ENCODE data around the gene DNAL1. TPM values are rescaled to one million over a fixed set of nuclear protein-coding genes. Genes with fewer than 3 reads are reported as not detected.

The DNAL1 gene
- 4.9 and 6.3 TPM in 2 replicates for total RNA-seq

GRCh38 chr14:73644531-73645247 is at the start of gene DNAL1:
DNAL1 (plus strand) TSS chr14:73644986; CDS start chr14:73645040, 54 bp downstream.

GRCh38 chr14:73612339-73613045 is 32.3 kb upstream of the DNAL1 start, which contains the start of gene ACOT6:
ACOT6 (plus strand) TSS chr14:73612517; CDS start chr14:73612572, 55 bp downstream.

DNA sequence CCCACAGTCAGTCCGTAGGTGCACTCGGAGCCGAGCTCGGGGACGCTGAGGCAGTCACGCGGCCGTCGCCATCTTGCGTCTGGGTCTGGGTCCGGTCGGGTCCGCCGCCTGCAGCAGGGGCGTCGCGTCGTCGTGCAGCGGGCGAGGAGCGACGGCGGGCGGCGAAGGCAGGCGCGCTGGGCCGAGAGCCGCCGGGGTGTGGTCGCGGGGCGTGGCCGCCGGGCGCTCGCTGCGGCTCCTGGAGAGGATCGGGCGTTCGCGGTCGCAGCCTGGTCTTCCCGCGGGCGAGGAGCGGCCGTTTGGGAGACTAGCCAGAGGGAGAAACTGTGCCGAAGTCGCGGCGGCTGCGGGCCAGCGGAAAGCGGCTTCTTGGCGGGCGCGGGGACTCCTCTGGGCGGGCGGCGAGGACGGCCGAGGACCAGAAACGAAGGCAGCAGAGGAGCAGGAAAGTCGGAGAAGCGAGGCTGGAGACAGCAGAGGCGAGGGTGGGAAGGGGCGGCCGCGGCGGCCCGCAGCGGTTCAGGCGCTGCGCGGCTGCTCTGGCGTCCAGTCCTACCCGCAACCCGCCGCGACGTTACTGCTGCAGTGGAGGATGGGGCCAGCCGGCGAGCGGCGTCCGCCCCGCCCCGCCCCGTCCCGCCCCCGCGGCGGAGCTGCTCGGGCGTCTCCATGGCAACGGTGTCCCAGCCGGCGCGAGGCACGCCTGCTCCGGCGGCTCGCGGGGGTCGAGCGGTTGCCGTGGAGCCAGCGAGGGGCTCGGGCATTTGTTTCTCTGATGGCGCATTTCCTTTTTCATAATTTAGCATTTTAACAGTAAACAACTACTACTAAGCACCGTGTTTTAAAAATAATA is 69.2 kb downstream of the DNAL1 start, which contains the start of gene PNMA1:
PNMA1 (minus strand) TSS at position 582 of the 853 bp plus-strand sequence. CDS start 745 bp downstream, outside the sequence.

Other genes starting within 250 kb of the DNAL1 start
- 17.6 and 17.7 TPM in 2 replicates for gene NUMB, start 186.4 kb upstream of the DNAL1 start, total RNA-seq
- gene RIOX1, start 154.1 kb upstream of the DNAL1 start, total RNA-seq = 23.6 and 24.5 TPM in 2 replicates
- gene ACOT1, start 107.8 kb upstream of the DNAL1 start, total RNA-seq = 0.96 and 3.0 TPM in 2 replicates
- under 0.01 TPM in 2 replicates for gene HEATR4, start 86.0 kb upstream of the DNAL1 start, total RNA-seq
- gene ACOT2, start 75.8 kb upstream of the DNAL1 start, total RNA-seq = 7.9 and 8.9 TPM in 2 replicates
- gene ACOT4, start 53.1 kb upstream of the DNAL1 start, total RNA-seq = 0.21 and 0.48 TPM in 2 replicates
- gene ACOT6, start 32.5 kb upstream of the DNAL1 start, total RNA-seq = 0.24 and 0.43 TPM in 2 replicates
- 9.6 and 10.9 TPM in 2 replicates for gene PNMA1, start 69.4 kb downstream of the DNAL1 start, total RNA-seq
- gene PTGR2, start 206.8 kb downstream of the DNAL1 start, total RNA-seq = 4.1 and 7.9 TPM in 2 replicates
- gene ZNF410, start 241.9 kb downstream of the DNAL1 start, total RNA-seq = 97.1 and 99.1 TPM in 2 replicates